Measurements from ENCODE around the gene HRC. TPM values are rescaled to one million over a fixed set of nuclear protein-coding genes. Genes with fewer than 3 reads are reported as not detected.

HRC gene
- total and polyA plus RNA-seq, 4 experiments from 2014 or later = not detected

DNA sequence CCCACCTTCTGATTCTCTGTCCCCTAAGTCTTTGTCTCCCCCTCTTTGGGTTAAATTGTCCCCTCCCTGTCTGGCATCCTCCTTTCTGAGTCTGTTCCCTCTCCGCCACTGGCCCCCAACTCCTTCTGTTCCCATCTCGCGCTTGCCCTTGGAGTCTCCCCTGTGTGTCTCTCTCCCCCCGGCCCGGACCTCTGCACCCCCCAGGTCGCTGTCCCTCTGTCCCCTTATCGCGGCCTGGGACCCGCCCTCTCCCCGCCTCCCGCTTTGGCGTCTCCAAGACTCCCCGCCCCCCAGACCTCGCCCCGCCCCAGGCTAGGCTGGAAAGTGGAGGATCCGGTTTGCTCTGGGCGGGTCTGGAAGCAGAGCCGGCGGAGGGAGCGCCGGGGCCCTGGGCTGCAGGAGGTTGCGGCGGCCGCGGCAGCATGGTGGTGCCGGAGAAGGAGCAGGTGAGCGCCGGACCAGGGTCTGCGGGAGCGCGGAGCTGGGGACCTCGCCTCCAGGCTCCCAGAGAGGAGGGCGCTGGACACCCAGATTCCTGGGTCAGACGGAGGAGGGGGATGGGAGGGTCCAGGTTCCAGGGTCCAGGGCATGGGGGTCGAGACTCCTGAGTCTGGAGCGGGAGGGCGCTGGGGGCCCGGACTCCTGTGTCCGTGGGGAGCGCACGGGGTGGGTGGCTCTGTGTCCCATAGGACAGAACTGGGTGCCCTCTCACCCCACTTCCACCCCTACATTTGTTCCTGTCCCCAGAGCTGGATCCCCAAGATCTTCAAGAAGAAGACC lies 2.4 kb upstream of the HRC start, which contains the start of gene TRPM4:
TRPM4 (plus strand) TSS at position 348 of the 780 bp plus-strand sequence; CDS start at position 423, 75 bp downstream.
- intact Hi-C loops (cut with micrococcal nuclease) = no loop called here
- no peak within 1 kb of the TSS for H3K4me3 ChIP-seq (ENCODE audit: low read length in 2 of 2)
- H3K27ac Mint-ChIP-seq = no peak within 1 kb of the TSS
- H3K4me1 Mint-ChIP-seq = peaks cover 4 to 31% (median 7%) of the 10 kb centered on the region in 4 donors
- H3K27me3 Mint-ChIP-seq = peaks cover 47 to 59% of the 10 kb centered on the region in 2 donors
- POLR2A ChIA-PET (ENCODE audit: partially characterized antibody) = no interaction called here
- H3K9me3 Mint-ChIP-seq = peaks cover 0 to 2% (median 0%) of the 10 kb centered on the region in 8 donors
- no peaks in the 10 kb centered on the region for H3K36me3 Mint-ChIP-seq
- no peaks in the 10 kb centered on the region for H3K36me3 ChIP-seq (ENCODE audit: insufficient read depth, low read length)
- peaks cover 10% of the 10 kb centered on the region for H3K4me1 ChIP-seq (ENCODE audit: insufficient read depth, low read length)
- no peak for DNase-seq
- H3K4me3 Mint-ChIP-seq = peak within 1 kb of the TSS in 7 of 8 donors; percentile 36 to 80 (median 53)
- peaks cover 5% of the 10 kb centered on the region for H3K27me3 ChIP-seq (ENCODE audit: insufficient read depth, low read length)
- no peak within 1 kb of the TSS for H3K27ac ChIP-seq (ENCODE audit: low read depth, low read length)
- H3K9me3 ChIP-seq (ENCODE audit: control insufficient read depth in 1 of 2, low read length in 2 of 2) = no peaks in the 10 kb centered on the region
- CTCF ChIA-PET (ENCODE audit: partially characterized antibody) = no interaction called here

DNA sequence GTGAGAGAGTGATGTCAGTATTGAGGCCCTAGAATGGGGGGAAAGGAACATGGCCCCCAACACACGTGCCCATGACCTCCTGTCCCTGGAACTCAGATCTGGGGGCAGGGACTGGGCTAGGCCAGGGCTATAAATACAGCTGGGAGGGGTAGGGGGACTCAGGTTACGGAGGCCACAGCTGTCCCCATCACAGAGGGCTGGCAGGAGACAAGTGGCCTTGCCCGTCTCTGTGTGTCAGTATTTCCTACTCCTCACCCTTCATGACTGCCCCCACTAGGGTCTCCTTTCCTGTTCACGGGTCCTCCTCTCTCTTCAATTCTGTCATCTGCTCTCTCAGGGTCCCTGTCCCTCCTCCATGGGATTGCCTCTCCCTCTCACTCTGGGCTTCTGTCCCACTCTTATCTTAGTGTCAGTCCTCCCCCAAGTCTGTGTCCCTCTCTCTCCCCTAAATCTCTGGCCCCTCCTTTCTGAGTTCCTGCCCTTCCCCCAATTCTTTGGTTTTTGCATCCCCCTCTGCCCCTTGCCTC lies 687 bp upstream of the HRC start:
- Mint-ChIP-seq H3K27ac (no peak overlapping the region), H3K4me3 (peak overlapping the region in 2 of 8 donors; percentile 5 to 24), H3K4me1 (peaks cover 9 to 46% (median 14%) of the 10 kb centered on the region in 4 donors), H3K27me3 (peaks cover 50 to 63% of the 10 kb centered on the region in 2 donors), H3K9me3 (peaks cover 0 to 2% (median 0%) of the 10 kb centered on the region in 8 donors), H3K36me3 (no peaks in the 10 kb centered on the region)
- Histone ChIP-seq H3K4me3 (ENCODE audit: low read length in 2 of 2) (no peak overlapping the region), H3K27ac (ENCODE audit: low read depth, low read length) (no peak overlapping the region), H3K36me3 (ENCODE audit: insufficient read depth, low read length) (no peaks in the 10 kb centered on the region), H3K9me3 (ENCODE audit: control insufficient read depth in 1 of 2, low read length in 2 of 2) (no peaks in the 10 kb centered on the region), H3K4me1 (ENCODE audit: insufficient read depth, low read length) (peaks cover 23% of the 10 kb centered on the region), H3K27me3 (ENCODE audit: insufficient read depth, low read length) (peaks cover 12% of the 10 kb centered on the region)
- POLR2A ChIA-PET (ENCODE audit: partially characterized antibody) = no interaction called here
- CTCF ChIA-PET (ENCODE audit: partially characterized antibody) = interaction anchor here (1.7 kb wide), 1 partner anchor 9 kb away, joined by 5 read pairs; no protein-coding TSS in a partner anchor
- intact Hi-C loops (cut with micrococcal nuclease) = no loop called here
- DNase-seq = no peak

DNA sequence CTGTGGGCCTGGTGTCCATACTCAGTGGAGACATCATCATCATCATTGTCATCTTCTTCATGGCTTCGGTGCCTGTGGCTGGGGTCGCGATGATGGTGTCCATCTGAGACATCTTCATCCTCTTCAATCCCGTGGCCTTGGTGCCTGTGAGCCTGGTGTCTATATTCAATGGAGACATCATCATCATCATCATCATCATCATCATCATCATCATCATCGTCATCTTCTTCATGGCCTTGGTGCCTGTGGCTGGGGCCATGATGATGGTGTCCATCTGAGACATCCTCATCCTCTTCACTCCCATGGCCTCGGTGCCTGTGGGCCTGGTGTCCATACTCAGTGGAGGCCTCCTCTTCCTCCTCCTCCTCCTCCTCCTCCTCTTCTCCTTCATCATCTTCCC lies 917 bp downstream of the HRC start:
- CTCF ChIA-PET (ENCODE audit: partially characterized antibody) = no interaction called here
- H3K27ac Mint-ChIP-seq = no peak overlapping the region
- peak overlapping the region in 1 of 8 donors; percentile 28 for H3K4me3 Mint-ChIP-seq
- H3K27me3 ChIP-seq (ENCODE audit: insufficient read depth, low read length) = peaks cover 26% of the 10 kb centered on the region
- H3K4me1 ChIP-seq (ENCODE audit: insufficient read depth, low read length) = peaks cover 38% of the 10 kb centered on the region
- no peaks in the 10 kb centered on the region for H3K36me3 ChIP-seq (ENCODE audit: insufficient read depth, low read length)
- no peak for DNase-seq
- peaks cover 0 to 2% (median 0%) of the 10 kb centered on the region in 8 donors for H3K9me3 Mint-ChIP-seq
- H3K9me3 ChIP-seq (ENCODE audit: control insufficient read depth in 1 of 2, low read length in 2 of 2) = no peaks in the 10 kb centered on the region
- peaks cover 45 to 56% of the 10 kb centered on the region in 2 donors for H3K27me3 Mint-ChIP-seq
- H3K36me3 Mint-ChIP-seq = no peaks in the 10 kb centered on the region
- H3K27ac ChIP-seq (ENCODE audit: low read depth, low read length) = no peak overlapping the region
- intact Hi-C loops (cut with micrococcal nuclease) = no loop called here
- H3K4me1 Mint-ChIP-seq = peaks cover 14 to 59% (median 21%) of the 10 kb centered on the region in 4 donors
- H3K4me3 ChIP-seq (ENCODE audit: low read length in 2 of 2) = no peak overlapping the region
- POLR2A ChIA-PET (ENCODE audit: partially characterized antibody) = no interaction called here

DNA sequence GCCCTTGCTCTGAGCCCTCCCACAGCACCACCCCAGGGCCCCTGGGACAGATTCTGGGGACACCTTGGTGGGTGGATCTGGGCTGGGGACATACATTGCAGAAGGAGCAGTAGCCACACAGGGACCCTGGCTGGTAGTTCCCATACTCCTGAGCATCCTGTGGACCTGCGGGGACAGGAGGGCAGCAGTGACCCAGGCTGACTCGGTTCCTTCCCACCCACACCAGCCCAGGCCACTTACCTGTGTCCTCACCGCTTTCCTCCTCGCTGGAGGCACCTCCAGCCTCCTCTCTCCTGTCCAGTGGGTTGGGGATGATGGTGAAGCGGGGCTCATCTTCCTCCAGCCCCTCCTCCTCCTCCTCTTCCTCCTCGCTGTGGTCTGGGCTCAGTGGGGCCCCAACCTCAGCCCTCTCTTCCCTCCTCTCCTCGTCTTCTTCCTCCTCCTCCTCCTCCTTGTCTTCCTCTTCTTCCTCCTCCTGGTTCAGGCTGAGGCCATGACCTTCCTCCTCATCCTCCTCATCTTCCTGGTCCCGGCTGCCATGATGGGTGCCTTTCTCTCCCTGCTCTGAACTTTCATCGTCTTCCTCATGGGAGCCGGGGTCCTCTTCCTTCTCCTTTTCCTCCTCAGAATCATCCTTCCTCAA lies 1.9 kb downstream of the HRC start:
- no peak for DNase-seq

DNA sequence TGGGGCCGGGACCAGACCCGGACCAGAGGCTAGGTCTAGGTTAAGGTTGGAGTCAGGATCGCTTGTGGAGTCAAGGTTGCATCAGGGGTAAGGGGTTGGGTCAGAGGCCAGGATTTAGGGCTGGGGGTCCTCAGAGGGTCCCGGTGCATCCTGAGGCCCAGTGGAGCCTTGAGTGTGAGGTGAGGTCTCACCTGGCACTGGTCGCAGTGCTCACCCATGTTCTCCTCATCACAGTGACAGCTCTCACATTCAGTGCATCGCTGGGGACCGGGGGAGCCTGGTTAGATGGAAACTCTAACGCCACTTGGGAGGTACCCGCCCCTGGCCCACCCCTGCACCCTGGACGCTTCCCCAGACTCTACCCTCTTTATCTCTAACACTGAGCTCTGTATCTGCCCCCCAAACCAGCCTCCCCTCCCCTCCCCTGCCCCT lies 3.1 kb downstream of the HRC start:
- Histone ChIP-seq H3K27me3 (ENCODE audit: insufficient read depth, low read length) (peaks cover 32% of the 10 kb centered on the region), H3K27ac (ENCODE audit: low read depth, low read length) (no peak overlapping the region), H3K36me3 (ENCODE audit: insufficient read depth, low read length) (no peaks in the 10 kb centered on the region), H3K9me3 (ENCODE audit: control insufficient read depth in 1 of 2, low read length in 2 of 2) (no peaks in the 10 kb centered on the region), H3K4me1 (ENCODE audit: insufficient read depth, low read length) (peaks cover 36% of the 10 kb centered on the region), H3K4me3 (ENCODE audit: low read length in 2 of 2) (no peak overlapping the region)
- H3K4me1 Mint-ChIP-seq = peaks cover 14 to 62% (median 20%) of the 10 kb centered on the region in 4 donors
- ChIA-PET CTCF (ENCODE audit: partially characterized antibody) (no interaction called here), POLR2A (ENCODE audit: partially characterized antibody) (no interaction called here)
- DNase-seq = no peak
- intact Hi-C loops (cut with micrococcal nuclease) = no loop called here
- no peaks in the 10 kb centered on the region for H3K36me3 Mint-ChIP-seq
- peaks cover 0 to 4% (median 0%) of the 10 kb centered on the region in 8 donors for H3K9me3 Mint-ChIP-seq
- H3K27ac Mint-ChIP-seq = peak overlapping the region in 2 of 7 donors; percentile 30 to 47
- peak overlapping the region in 4 of 8 donors; percentile 28 to 76 (median 36) for H3K4me3 Mint-ChIP-seq
- H3K27me3 Mint-ChIP-seq = peaks cover 41 to 57% of the 10 kb centered on the region in 2 donors

More for the DNA sequence above, 1.9 kb downstream of the HRC start:
- ChIA-PET CTCF (ENCODE audit: partially characterized antibody) (no interaction called here), POLR2A (ENCODE audit: partially characterized antibody) (no interaction called here)
- peaks cover 44 to 57% of the 10 kb centered on the region in 2 donors for H3K27me3 Mint-ChIP-seq
- Histone ChIP-seq H3K4me1 (ENCODE audit: insufficient read depth, low read length) (peaks cover 45% of the 10 kb centered on the region), H3K27me3 (ENCODE audit: insufficient read depth, low read length) (peaks cover 33% of the 10 kb centered on the region), H3K9me3 (ENCODE audit: control insufficient read depth in 1 of 2, low read length in 2 of 2) (no peaks in the 10 kb centered on the region), H3K36me3 (ENCODE audit: insufficient read depth, low read length) (no peaks in the 10 kb centered on the region), H3K27ac (ENCODE audit: low read depth, low read length) (no peak overlapping the region), H3K4me3 (ENCODE audit: low read length in 2 of 2) (no peak overlapping the region)
- no peaks in the 10 kb centered on the region for H3K36me3 Mint-ChIP-seq
- H3K27ac Mint-ChIP-seq = peak overlapping the region in 1 of 7 donors; percentile 30
- H3K9me3 Mint-ChIP-seq = peaks cover 0 to 4% (median 0%) of the 10 kb centered on the region in 8 donors
- intact Hi-C loops (cut with micrococcal nuclease) = no loop called here
- H3K4me1 Mint-ChIP-seq = peaks cover 15 to 62% (median 23%) of the 10 kb centered on the region in 4 donors
- peak overlapping the region in 3 of 8 donors; percentile 49 to 73 (median 60) for H3K4me3 Mint-ChIP-seq

DNA sequence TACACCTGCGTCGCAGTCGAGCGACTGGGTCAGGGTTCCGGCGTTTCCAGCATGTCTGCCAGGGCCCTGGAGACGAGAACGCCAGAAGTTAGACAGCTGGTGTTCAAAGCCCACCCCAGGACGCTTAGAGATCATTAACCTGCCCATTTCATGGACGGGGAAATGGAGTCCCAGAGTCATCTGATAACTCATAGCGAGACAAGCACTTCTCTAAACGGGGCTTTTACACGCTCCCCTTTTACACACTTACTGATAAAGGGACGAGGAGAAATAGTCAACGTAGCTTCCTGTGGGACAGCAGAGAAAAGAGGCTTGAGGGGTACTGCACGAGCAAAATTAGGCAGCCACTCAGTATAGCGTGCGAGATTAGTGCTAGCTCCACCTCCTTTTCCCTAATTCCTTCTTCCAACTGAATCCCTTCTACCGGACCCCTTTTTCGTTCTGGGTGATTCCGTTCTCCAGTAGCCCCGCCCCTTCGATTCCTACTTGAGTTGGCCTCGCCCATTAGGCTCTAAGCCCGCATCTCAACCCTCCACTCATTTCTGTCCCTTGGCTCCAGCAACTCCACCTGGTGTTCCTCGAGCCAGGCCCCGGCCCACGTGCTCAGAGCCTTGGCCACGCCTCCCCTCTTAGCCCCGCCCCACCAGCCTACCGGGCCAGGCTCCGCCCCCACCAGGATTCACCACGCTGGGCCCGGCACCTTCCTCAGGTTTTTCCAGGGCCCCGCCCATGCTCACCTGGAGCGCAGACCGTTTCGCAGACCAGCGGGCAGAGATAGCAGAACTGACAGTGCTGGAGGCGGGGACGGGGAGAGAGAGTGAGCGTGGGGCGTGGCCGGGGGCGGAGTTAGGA lies 3.7 kb downstream of the HRC start:
- Histone ChIP-seq H3K36me3 (ENCODE audit: insufficient read depth, low read length) (no peaks in the 10 kb centered on the region), H3K4me3 (ENCODE audit: low read length in 2 of 2) (peak overlapping the region in 1 of 2 donors; percentile 42), H3K9me3 (ENCODE audit: control insufficient read depth in 1 of 2, low read length in 2 of 2) (no peaks in the 10 kb centered on the region), H3K27ac (ENCODE audit: low read depth, low read length) (no peak overlapping the region), H3K27me3 (ENCODE audit: insufficient read depth, low read length) (peaks cover 32% of the 10 kb centered on the region), H3K4me1 (ENCODE audit: insufficient read depth, low read length) (peaks cover 36% of the 10 kb centered on the region)
- no peaks in the 10 kb centered on the region for H3K36me3 Mint-ChIP-seq
- H3K27me3 Mint-ChIP-seq = peaks cover 40 to 59% of the 10 kb centered on the region in 2 donors
- DNase-seq = peak in 1 of 5 donors; percentile 35
- intact Hi-C loops (cut with micrococcal nuclease) = no loop called here
- H3K4me3 Mint-ChIP-seq = peak overlapping the region in 7 of 8 donors; percentile 12 to 77 (median 68)
- POLR2A ChIA-PET (ENCODE audit: partially characterized antibody) = interaction anchor here (1.4 to 3.3 kb wide), 3 partner anchors 18 to 54 kb away, joined by 4 to 9 read pairs (median 5); no protein-coding TSS in a partner anchor
- CTCF ChIA-PET (ENCODE audit: partially characterized antibody) = interaction anchor here (0.6 to 1.2 kb wide), 4 partner anchors 38 to 153 kb away, joined by 3 to 4 read pairs (median 4); partner anchors contain the start of gene LIN7B
- peak overlapping the region in 2 of 7 donors; percentile 30 to 47 for H3K27ac Mint-ChIP-seq
- H3K9me3 Mint-ChIP-seq = peaks cover 0 to 4% (median 0%) of the 10 kb centered on the region in 8 donors
- peaks cover 14 to 62% (median 20%) of the 10 kb centered on the region in 4 donors for H3K4me1 Mint-ChIP-seq
